GM21528 (cell line): ENCODE measurements around the gene SLCO2A1.

Source experiments
- ATAC-seq: cut with Tn5 transposase; IDR thresholded peaks from one replicate; pipeline ENCODE4 v1.9.1; 2021; ENCODE audit warnings: mild to moderate bottlenecking, moderate library complexity; ENCODE audit not compliant: unreplicated experiment, low FRiP score

SLCO2A1 gene

DNA sequence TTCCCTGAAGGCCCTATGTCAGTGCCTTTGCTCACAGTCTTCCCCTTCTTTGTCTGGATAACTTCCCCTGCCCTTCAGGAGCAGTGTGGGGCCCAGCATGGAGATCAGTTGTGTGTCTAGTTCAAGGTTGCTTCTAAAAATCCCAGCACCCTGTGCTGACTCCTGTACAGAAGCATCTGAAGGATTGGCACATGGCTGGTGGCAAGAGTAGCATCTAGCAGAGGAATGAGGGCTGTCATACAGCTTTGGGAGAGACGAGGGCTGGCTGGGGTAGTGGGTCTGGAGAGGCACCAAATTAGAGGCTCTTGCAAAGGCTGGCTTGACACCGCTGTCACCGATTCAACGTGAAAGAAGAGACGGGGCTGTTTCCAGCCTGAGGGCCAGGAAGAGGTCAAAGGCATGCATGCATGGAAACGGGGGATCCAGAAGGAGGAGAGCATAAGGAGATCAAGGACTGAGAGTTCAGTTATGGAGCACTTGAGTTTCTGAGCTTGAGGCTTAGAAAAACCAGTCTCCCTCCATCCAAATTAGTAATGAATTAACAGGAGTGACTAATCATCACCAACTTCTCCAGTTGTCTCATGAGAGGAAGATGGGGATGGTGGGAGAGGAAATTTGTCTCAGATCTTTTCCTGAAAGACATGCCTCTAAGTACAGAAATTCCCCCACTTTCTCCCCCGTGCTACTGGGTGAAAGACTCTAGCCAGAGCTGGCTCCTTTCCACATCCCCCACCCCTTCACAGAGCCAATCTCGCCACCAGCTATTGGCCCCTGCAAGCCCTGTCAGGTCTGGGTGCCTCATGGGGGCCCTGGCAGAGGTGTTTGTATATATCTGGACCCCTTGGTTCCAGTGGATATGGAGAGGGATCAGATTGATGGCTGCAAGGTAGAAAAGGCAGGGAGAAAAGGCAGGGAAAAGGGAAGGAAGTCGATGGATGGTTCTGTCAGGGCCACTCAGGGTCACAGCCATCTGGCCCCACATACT lies 45.9 kb downstream of the SLCO2A1 start:
- ATAC-seq = no peak

DNA sequence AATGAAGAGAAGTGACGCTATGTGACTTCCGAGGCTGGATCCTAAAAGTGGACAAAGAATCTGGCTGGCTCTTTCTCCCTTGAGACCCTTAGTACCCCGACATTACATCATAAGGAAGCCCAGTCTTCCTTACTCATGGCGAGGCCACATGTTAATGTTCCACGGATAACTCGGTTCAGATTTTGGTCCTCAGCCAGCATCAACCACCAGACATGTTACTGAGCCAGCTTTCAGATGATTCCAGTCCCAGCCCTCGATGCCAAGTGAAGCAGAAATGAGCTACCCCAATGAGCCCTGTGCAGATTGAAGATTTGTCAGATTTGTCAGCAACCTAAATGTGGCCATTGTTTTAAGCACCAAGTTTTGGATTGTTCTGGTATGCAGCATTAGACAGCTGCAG lies 46.6 kb downstream of the SLCO2A1 start:
- no peak for ATAC-seq

DNA sequence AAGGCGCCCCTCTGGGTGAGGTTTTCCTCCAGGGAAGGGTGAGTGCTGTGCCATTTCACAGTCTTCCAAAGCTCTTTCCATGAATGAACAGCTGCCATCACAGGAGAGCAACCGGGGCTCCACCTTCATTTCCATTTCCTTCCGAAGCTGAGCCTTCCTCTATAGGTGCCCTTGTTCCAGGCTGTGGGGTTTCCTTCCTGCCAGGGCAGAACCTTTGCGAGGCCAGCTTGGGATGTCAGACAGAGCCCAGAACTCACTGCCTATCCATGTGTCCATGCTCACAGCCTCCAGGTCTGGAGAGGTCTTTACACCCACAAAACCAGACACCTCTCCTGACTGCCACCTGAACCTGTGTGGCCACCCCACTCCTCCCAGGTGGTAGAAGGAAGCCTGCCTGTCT lies 49.2 kb downstream of the SLCO2A1 start:
- no peak for ATAC-seq

DNA sequence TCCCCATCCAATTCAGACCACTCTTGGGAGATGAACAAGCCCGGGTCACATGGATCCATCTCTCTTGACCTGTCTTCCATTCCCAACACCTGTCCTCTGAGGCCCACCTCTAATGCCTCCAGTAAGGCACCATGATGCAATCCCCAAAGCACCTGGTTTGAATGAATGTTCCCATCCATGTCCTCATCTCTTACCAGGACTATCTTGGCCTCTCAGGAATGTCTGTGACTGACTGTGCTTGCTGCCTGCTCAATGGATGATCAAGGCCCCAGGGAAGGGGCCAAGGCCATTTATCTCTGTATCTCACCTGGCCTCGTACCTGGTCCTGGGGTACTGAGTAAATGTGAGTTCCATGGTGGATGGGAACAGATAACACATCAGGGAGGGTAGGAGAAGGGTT lies 49.7 kb downstream of the SLCO2A1 start:
- no peak for ATAC-seq

DNA sequence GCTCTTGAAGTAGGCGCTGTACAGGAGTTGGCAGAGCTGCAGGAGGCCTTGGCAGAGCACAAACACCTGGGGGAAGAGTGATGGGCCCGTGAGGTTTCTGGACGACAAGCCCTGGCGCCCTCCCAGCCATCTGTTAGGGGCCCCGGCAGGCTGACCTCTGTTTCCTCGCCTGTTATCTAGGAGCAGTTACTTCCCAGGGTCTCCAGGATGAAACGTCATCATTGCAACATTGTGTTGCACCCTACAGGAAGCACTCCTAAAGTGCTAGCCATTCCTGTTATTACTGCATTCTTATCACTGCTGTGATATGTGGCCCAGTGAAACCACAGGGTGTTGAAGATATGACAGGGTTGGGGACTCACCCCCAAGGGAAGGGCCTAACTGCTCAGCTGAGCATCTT lies 50.2 kb downstream of the SLCO2A1 start:
- no peak for ATAC-seq

DNA sequence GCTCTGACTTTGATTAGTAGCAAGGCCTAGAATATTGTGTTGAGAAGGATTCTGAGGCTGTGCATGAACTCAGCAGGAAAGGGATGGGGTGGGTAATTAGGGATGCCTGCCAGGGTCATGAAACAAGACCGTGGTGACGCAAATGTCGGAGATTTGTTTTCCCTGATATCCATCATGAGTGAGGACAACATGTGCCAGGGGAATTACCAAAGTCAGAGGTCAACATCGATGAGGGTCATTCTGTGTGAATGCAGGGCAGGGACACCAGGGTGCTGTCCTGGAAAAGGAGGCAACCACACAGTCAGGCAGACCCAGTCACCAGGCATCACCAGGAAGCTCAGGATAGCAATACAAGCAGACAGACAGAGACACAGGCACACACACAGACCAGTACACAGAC lies 52.2 kb downstream of the SLCO2A1 start:
- no peak for ATAC-seq

DNA sequence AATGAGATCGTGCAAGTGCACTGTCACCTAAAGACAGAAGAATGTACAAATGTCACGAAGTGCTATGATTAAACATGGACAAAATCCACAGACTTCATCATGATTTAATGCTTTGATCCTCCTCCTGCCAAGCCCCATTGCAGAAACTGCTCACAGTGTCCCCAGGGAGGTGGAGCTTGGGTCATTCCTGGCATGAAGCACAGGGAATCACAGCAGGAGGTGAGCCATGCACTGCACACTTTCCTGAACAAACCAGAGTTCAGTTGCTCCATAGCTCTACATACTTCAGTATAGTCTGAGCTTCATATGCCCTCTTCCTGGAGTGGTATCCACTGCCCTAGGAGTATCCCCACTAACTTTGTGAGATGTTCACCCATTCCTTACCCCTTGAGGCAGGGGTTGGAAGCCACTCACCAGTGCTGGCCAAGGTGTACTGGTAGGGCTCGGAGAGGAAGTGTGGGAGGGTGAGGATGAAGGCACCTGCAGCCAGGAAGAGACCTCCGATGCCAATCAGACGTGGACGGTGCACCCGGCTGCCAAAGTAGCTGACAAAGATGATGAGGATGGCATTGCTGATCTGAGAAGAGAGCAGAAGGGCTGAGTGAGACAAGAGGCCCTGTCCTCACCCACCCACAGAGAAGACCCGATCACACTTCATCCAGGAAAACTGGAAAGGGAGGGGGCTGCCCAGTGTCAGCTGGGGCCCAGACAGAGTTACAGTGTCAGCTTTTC lies 56.3 kb downstream of the SLCO2A1 start:
- ATAC-seq = no peak

DNA sequence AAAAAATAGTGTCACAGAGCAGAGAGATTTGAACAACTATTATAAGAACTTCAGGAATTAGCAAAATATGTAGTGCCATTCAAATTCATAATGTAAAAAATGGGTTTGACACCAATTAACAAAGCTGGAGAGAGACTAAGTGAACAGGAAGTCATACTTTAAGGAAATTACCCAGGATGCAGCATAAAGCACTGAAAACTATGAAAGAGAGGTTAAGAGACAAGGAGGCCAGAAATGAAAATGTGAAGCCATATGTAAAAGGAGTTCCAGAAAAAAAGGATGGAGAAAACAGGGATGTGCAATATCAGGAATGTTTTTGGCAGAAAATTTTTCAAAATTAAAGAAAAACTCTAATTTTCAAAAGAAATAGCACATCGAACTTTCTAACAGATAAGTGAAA lies 57.6 kb downstream of the SLCO2A1 start:
- ATAC-seq = no peak

DNA sequence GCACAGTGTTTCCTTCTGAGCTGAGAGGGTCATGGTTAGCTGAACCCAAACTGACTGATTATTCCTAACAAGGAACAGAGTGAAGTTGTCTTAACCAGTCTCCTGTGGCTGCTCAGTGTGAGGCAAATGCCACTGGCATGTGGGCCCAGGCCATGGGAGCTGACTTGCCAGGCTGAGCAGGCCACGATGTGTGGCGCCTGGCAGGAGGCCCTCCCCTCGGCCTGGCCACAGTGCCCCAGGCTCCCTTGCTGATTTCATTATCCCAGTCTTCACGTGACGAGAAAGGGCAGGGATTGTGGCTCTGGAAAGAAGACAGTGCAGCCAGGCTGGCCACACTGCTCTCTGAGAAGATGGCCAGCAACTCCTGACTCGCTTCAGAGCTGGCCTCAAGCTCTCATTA lies 58.8 kb downstream of the SLCO2A1 start:
- no peak for ATAC-seq

DNA sequence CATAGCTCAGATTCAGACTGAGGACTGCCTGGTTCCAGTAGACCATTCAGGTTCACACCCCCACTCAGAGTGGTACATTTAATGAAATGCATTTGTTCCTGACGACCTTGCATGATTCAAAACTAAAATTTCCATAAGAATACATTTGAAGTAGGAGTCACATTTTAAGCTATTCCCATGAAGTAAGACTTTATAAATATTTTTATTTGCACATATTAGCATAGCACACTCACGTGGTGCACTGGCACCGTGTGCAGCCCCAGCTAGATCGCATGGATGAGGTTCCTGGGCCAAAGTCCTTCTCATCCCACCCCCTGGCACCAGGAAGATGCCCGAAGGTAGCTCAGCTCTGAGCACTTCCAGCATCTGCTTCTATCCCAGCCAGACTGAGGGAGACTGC lies 59.4 kb downstream of the SLCO2A1 start:
- ATAC-seq = no peak

DNA sequence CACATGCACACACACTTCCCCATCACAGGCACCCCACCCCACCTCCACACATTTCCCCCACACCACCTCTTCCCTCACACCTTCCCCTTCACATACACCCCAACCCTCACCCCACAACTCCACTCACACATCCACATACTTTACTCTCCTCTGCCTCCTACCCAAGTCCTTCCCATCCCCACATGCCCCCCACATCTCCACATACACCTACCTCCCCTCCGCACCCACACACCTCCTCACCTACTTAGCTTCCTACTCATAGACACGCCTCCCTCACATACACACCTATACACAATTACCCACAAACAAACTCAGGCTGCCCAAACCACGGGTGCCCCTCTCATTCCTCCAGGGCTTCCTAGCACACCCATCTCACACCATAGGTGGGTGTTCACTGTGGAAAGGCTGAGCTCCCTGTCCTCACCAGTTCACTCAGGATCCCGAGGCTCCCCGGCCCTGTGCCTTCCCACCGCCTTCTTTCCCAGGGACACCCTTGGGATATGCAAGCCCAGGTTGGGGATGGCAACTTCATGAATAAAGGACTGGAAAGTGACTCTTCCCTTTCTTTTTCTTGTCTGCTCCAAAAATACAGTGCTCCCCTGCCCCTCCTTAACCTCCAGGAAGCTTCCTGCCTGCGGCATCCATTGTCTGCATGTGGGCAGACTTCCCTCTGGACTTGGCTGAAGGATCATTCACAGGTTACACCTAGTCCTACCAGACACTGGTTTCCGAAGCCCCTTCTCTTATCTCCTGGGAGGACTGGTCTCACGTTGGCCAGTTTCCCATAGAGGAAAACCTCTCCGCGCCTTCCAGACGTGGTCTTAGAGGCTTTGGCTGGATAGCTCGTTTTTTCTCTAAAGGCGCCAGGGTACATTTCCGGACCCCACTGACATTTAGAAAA lies 61.5 kb downstream of the SLCO2A1 start:
- no peak for ATAC-seq

DNA sequence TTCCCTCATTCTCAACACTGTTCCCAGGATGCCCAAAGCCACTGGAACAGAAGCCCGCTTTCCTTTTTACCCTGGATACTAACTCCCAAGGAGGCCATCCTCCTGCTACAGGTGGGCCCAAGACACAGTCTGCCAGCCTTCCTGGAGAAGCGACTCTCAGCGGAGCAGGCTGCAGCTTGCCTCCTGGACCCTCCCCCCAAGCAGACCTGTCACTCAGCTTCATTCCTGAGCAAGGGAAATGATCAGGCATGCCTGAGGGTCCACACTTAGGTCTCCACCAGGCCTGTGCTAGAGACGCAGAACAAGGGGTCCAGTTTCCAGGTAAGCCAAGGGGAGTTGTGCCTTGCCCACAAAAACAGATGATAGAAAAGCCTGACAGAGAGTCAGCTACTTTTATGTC lies 62.8 kb downstream of the SLCO2A1 start:
- ATAC-seq = no peak

DNA sequence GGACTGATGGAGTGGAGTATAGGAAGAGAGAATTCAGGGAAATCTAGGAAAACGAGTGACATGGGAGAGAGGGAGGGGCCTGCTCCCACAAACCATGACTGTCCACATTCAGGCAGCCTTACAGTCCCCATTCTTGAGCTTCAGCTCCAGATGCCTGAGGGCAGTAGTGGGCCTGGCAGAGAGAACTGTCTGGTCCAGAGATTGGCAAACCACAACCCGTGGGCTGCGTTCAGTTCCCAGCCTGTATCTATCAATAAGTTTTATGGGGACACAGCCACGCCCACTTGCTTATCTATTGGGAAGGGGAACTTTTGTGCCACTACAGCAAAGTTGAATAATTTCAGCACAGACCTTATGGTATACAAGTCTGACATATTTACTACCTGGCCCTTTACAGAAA lies 63.8 kb downstream of the SLCO2A1 start:
- ATAC-seq = no peak

DNA sequence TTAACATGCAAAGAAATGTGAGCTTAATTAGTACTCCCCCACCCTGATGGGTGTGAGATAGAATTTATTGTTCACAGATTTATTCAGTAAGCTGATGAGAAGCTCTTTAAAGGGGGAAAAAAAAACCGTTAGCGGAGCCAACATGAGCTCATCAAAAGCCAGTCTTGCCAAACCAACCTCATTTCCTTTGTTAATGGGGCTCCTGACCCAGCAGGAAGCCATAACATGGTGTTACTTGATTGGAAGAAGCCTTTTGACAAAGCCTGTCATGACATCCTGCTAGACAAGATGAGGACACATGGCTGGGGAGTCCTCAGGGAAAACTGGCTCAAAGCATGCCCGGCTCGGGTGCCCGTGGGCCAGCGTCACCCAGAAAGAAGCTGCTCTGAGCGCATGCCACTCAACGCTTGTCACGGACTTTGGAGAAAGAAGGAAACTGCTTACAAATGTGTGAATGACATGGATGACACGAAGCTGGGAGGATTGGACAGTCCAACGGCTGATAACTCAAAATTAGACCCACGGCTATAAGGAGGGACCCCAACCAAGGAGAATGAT lies 64.6 kb downstream of the SLCO2A1 start:
- ATAC-seq = no peak

DNA sequence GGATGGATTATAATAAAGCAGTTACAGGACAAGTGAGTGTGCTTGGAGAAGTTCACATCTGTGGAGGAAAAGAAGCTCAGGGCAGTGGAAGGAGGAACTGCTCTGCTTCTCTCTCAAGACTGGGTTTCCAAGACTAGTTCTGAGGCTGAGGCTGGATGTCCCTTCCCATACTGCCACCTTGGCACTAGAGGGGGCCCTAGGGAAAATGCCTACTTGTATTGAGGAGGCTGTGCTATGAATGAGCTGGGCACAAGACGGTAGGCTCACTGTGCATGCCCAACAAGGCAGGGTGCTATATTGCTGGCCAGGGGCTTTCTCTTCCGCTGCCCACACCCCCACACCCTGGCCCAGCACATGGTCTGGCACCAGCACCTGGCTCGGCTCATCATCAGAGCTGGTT lies 65.2 kb downstream of the SLCO2A1 start:
- no peak for ATAC-seq

DNA sequence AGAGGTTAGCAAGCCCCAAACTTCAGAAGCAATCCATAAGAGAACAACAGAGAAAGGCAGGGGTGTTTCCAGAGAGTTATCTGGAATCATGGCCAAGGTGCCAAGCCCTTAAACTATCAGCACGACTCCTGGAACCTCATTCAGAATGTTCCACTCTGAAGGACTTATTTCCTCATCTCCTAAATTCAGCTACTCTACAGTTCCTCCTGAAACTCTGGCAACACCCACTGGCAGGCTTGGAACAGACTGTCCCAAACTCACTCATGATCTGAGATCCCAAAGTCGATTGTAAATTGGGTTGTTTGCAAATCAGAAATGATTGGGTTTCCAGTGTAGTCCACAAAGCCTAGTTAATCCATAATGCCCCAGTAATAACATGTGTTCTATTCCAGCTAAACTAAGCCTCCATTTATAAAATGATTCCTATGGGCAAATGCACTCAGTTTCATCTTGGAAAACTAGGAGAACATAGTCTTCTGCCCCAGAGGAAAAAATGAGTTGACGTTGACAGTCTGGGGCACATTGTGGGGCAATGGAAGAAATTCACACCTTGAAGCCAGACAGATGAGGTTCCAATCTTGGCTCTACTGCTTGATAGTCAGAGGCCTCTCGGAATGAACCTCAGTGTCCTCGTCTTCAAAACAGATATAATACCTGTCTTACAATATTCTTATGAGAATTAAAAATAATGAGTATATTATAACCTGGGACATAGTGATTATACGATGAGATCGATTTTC lies 65.9 kb downstream of the SLCO2A1 start:
- ATAC-seq = no peak

DNA sequence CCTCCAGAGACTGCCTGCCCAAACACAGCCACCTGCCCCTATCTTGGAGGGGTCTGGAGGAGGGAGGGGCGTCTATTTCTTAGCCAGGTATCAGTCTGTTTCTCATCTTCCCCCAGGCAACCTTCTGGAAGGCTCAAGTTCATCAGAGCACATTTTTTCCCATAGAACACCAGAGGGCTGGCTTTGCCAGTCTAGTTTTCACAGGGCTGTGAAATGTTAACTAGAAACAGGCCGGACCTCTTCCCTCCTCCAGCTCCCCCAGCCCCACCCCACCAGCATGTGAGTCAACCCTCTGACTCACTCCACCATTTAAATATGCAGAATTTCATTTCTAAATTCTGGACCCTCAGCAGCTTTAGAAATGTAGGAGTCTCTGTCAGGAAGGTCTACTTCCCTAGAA lies 66.9 kb downstream of the SLCO2A1 start:
- no peak for ATAC-seq

DNA sequence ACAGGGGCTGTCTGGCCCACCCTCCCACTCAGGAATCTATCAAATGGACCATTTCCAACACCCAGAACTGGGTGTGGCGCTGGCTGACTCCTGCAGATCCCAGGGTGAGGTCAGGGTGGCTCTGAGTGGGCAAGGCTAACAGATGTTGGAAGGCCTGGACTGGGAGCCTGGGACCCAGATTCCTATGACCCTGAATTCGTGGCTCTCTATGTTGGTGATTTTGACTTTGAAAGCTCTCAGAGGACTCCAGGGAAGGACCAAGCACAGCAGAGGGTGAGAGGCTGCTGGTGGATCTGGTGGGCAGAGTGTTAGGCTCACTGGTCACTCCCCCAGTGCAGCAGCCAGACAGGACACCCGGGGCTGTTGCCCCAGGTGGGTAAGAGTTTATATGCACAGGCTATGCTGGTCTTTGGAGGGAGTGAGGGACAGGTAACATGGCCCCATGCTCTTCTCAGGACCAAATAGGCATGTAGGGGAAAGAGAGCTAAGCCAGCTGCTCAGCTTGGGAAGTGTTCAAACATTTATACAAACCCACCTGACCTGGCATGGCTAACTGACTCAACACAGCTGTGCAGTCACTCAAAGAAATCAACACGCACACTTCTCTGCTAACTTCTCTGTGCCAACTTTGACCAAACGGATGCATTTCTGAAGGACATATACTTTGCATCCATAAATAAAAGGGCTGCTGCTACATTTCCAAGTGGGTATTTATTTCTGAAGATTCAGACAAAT lies 71.5 kb downstream of the SLCO2A1 start:
- no peak for ATAC-seq

DNA sequence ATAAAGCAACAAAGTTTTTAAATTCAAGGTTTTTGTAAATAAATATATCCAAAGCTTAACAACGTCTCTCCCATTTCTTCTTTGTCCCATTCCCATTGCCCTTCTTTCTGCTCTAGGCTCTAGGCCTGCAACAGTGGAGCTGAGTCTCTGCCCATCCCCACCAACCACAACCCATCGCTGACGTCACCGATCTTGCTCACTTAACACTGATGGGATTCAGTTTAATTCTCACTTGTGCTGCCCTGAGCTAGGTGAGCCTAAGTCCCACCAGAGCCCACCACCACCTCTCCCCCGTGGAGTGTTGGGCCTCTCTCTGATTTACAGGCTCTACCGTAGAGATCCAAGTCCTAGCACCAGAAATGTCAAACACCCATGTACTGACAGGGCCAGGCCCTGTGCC lies 72.7 kb downstream of the SLCO2A1 start:
- no peak for ATAC-seq
